Panc1 (cell line): ENCODE data around the gene AARS1. TPM values are rescaled to one million over a fixed set of nuclear protein-coding genes. Genes with fewer than 3 reads are reported as not detected.

Experiments
- ATAC-seq: fragments of 200-7000 bp; cut with Tn5 transposase; 2 replicates; pipeline ENCODE4 v1.9.1; 2020; ENCODE audit warnings: mild to moderate bottlenecking, moderate library complexity
- BruUV-seq: library from RNA; stranded (reverse); fragments of 400-500 nt; replicated peaks from 2 replicates; lab custom pipeline; 2021; lab: Mats Ljungman, UMichigan
- CTCF ChIA-PET: fragments of 300-600 bp; sonication (Branson Sonifier 250); formaldehyde crosslinking; loops from one replicate; lab custom pipeline; 2022; ENCODE audit warnings: antibody characterized with exemption; lab: Charles Lee
- POLR2A ChIA-PET: fragments of 300-600 bp; sonication (Branson Sonifier 250); formaldehyde crosslinking; loops from one replicate; lab custom pipeline; 2022; ENCODE audit warnings: antibody characterized with exemption; lab: Charles Lee
- DNase-seq: peaks from one replicate; pipeline ENCODE4 v3.0.0-alpha.2; 2010; ENCODE audit warnings: low read depth, low spot score
- H3K27ac ChIP-seq: 2 replicates; pipeline ENCODE4 v1.5.1; 2011; ENCODE audit warnings: mild to moderate bottlenecking, low read length, inconsistent platforms
- H3K27me3 ChIP-seq: fragments of 200-500 bp; sonication (Bioruptor generic); 2 replicates; pipeline ENCODE4 v1.6.0; 2014; ENCODE audit warnings: low read length, inconsistent platforms; ENCODE audit not compliant: control insufficient read depth, insufficient read depth
- H3K36me3 ChIP-seq: fragments of 200-500 bp; sonication (Bioruptor generic); 2 replicates; pipeline ENCODE4 v1.5.1; 2014; ENCODE audit warnings: inconsistent platforms, mild to moderate bottlenecking, low read length, moderate library complexity; ENCODE audit not compliant: control insufficient read depth, insufficient read depth
- H3K4me1 ChIP-seq: 2 replicates; pipeline ENCODE4 v1.5.1; 2011; ENCODE audit warnings: inconsistent platforms, mild to moderate bottlenecking, low read length, moderate library complexity; ENCODE audit not compliant: control insufficient read depth, insufficient read depth
- H3K4me3 ChIP-seq, 2 experiments: 2 replicates each; pipeline ENCODE4 v1.5.1; 2011 to 2012; ENCODE audit warnings: low read depth in 2 of 2, low read length in 2 of 2, mild to moderate bottlenecking in 2 of 2, inconsistent platforms in 1 of 2, moderate library complexity in 1 of 2
- H3K9me3 ChIP-seq: fragments of 200-500 bp; sonication (Bioruptor generic); 2 replicates; pipeline ENCODE4 v1.5.1; 2014; ENCODE audit warnings: low read depth, mild to moderate bottlenecking, inconsistent platforms, low read length, moderate library complexity; ENCODE audit not compliant: control insufficient read depth, insufficient read depth
- POLR2AphosphoS5 ChIP-seq: IDR thresholded peaks from 2 replicates; pipeline ENCODE4 v1.6.1; 2012; ENCODE audit warnings: mild to moderate bottlenecking, low read depth, low read length, moderate library complexity
- REST ChIP-seq, 2 experiments: IDR thresholded peaks; 2 replicates each; pipeline ENCODE4 v1.6.1; 2011 to 2012; ENCODE audit warnings: low read depth in 2 of 2, control low read depth in 1 of 2, low read length in 1 of 2, mild to moderate bottlenecking in 1 of 2, moderate library complexity in 1 of 2; ENCODE audit not compliant: insufficient read depth in 1 of 2
- SIN3A ChIP-seq: IDR thresholded peaks from 2 replicates; pipeline ENCODE4 v1.6.1; 2012; ENCODE audit warnings: low read depth, mild to moderate bottlenecking, low read length, moderate library complexity, borderline replicate concordance; ENCODE audit not compliant: insufficient read depth
- TCF7L2 ChIP-seq: IDR thresholded peaks from 2 replicates; pipeline ENCODE4 v1.6.1; 2011; ENCODE audit warnings: mild to moderate bottlenecking, low read depth, low read length, inconsistent platforms
- in situ Hi-C: cut with HindIII; loops from 2 replicates; pipeline ENCODE4 v1.10.0; 2016; ENCODE audit warnings: low sequenced_read_pairs, low pct_unique_long_range_greater_than_20kb
- intact Hi-C: fragments of 100-400 bp; cut with micrococcal nuclease; formaldehyde crosslinking; loops from one replicate; pipeline ENCODE4 v1.10.0; 2022; ENCODE audit not compliant: unreplicated experiment
- total RNA-seq: library from RNA; stranded (reverse); gene quantifications from one replicate; pipeline ENCODE4 v1.2.1, GENCODE V29; 2021; ENCODE audit not compliant: unreplicated experiment
- TF ChIP-seq, protein P1 (sequence below): fragments of 450-650 bp; IDR thresholded peaks from 2 replicates; pipeline ENCODE4 v1.5.1; 2017; ENCODE audit warnings: mild to moderate bottlenecking

Gene AARS1
- total RNA-seq, 1 experiment from 2014 or later = 115 TPM

- ChIA-PET POLR2A (no interaction called here), CTCF (no interaction called here)
- ATAC-seq (no peak), DNase-seq (no peak)
- H3K27ac ChIP-seq = no peak overlapping the region
- no TSS peak for BruUV-seq
- intact Hi-C loops (no loop called here), in situ Hi-C loops (no loop called here)
- no peak for TF ChIP-seq POLR2AphosphoS5
- no peak for TF ChIP-seq SIN3A
- TF ChIP-seq TCF7L2 = no peak
- TF ChIP-seq REST (IDR thresholded peaks at IDR 0.05; ENCODE audit: insufficient read depth in 1 of 2, low read depth in 2 of 2, low read length in 1 of 2) = no peak
- TF ChIP-seq, protein P1, sequence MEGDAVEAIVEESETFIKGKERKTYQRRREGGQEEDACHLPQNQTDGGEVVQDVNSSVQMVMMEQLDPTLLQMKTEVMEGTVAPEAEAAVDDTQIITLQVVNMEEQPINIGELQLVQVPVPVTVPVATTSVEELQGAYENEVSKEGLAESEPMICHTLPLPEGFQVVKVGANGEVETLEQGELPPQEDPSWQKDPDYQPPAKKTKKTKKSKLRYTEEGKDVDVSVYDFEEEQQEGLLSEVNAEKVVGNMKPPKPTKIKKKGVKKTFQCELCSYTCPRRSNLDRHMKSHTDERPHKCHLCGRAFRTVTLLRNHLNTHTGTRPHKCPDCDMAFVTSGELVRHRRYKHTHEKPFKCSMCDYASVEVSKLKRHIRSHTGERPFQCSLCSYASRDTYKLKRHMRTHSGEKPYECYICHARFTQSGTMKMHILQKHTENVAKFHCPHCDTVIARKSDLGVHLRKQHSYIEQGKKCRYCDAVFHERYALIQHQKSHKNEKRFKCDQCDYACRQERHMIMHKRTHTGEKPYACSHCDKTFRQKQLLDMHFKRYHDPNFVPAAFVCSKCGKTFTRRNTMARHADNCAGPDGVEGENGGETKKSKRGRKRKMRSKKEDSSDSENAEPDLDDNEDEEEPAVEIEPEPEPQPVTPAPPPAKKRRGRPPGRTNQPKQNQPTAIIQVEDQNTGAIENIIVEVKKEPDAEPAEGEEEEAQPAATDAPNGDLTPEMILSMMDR = no peak
- H3K4me1 ChIP-seq = no peaks in the 10 kb centered on the region
- H3K4me3 ChIP-seq = no peak overlapping the region
- no peaks in the 10 kb centered on the region for H3K27me3 ChIP-seq
- no peaks in the 10 kb centered on the region for H3K9me3 ChIP-seq
- peaks cover 9% of the 10 kb centered on the region for H3K36me3 ChIP-seq
Measured at GRCh38 chr16:70255574-70255973, 33.7 kb downstream of the AARS1 start.

- no peak for ATAC-seq
- Histone ChIP-seq H3K27ac (no peak overlapping the region), H3K4me3 (no peak overlapping the region), H3K36me3 (peaks cover 7% of the 10 kb centered on the region), H3K27me3 (no peaks in the 10 kb centered on the region), H3K4me1 (no peaks in the 10 kb centered on the region), H3K9me3 (no peaks in the 10 kb centered on the region)
- ChIA-PET POLR2A (no interaction called here), CTCF (no interaction called here)
- DNase-seq = no peak
- intact Hi-C loops (no loop called here), in situ Hi-C loops (no loop called here)
- no peak for TF ChIP-seq REST (IDR thresholded peaks at IDR 0.05; ENCODE audit: insufficient read depth in 1 of 2, low read depth in 2 of 2, low read length in 1 of 2)
- TF ChIP-seq, protein P1 = no peak
- TF ChIP-seq TCF7L2 = no peak
- no peak for TF ChIP-seq POLR2AphosphoS5
- TF ChIP-seq SIN3A = no peak
- no TSS peak for BruUV-seq
Measured at GRCh38 chr16:70254965-70255286, 34.4 kb downstream of the AARS1 start.
